ENCODE data around the gene SFMBT2. TPM values are rescaled to one million over a fixed set of nuclear protein-coding genes. Genes with fewer than 3 reads are reported as not detected.

The SFMBT2 gene
- total RNA-seq, 1 experiment from 2014 or later, result 0.02 TPM

GRCh38 chr10:7318836-7319235, 92.0 kb downstream of the SFMBT2 start:
- ChIA-PET RAD21 (ENCODE audit: low non-redundant PET in 1 of 2, low total read pairs in 2 of 2, uncharacterized antibody in 2 of 2, unreplicated experiment in 2 of 2) (no interaction called here), POLR2A (no interaction called here), CTCF (no interaction called here)
- ATAC-seq (no peak), DNase-seq (ENCODE audit: low read depth, low spot score) (no peak)
- H3K9ac ChIP-seq (ENCODE audit: low read length), result no peak overlapping the region
- BruUV-seq (replicated peaks), result no TSS peak
- H3K4me3 ChIP-seq (replicated peaks in 1 of 2; ENCODE audit: low read depth in 1 of 2, low read length in 2 of 2), result no peak overlapping the region
- no peak overlapping the region for H3K27ac ChIP-seq (ENCODE audit: low read depth, low read length)
- TF ChIP-seq ZNF274 (IDR thresholded peaks at IDR 0.05; ENCODE audit: low read depth, low read length) (no peak), EGR1 (IDR thresholded peaks at IDR 0.05; ENCODE audit: low read depth) (no peak), POLR2AphosphoS5 (IDR thresholded peaks at IDR 0.05; ENCODE audit: low read depth, low read length) (no peak), REST (IDR thresholded peaks at IDR 0.05; ENCODE audit: low read depth) (no peak), SRF (IDR thresholded peaks at IDR 0.05; ENCODE audit: low read depth) (no peak), EZH2phosphoT487 (IDR thresholded peaks at IDR 0.05; ENCODE audit: borderline replicate concordance) (no peak), FOSL1 (IDR thresholded peaks at IDR 0.05; ENCODE audit: low read depth) (no peak), ATF3 (IDR thresholded peaks at IDR 0.05) (no peak), ZBTB33 (IDR thresholded peaks at IDR 0.05; ENCODE audit: extremely low read depth, insufficient replicate concordance, low read length) (no peak), SP1 (IDR thresholded peaks at IDR 0.05; ENCODE audit: low read depth) (no peak), YY1 (IDR thresholded peaks at IDR 0.05; ENCODE audit: extremely low read depth, insufficient replicate concordance, low read depth, low read length) (no peak)
- intact Hi-C loops (cut with micrococcal nuclease), result no loop called here
- no peaks in the 10 kb centered on the region for H3K36me3 ChIP-seq (ENCODE audit: control insufficient read depth in 1 of 2, insufficient read depth in 2 of 2, low read length in 2 of 2)
- peaks cover 0 to 2% of the 10 kb centered on the region in 2 experiments; a peak in 1 of 4 replicates for H3K9me3 ChIP-seq (ENCODE audit: control insufficient read depth in 1 of 2, insufficient read depth in 1 of 2, low read depth in 1 of 2, low read length in 2 of 2)
- H3K27me3 ChIP-seq (ENCODE audit: insufficient read depth, low read length), result no peaks in the 10 kb centered on the region
- no peaks in the 10 kb centered on the region for H4K20me1 ChIP-seq (ENCODE audit: insufficient read depth)
- no peaks in the 10 kb centered on the region for H3K79me2 ChIP-seq (ENCODE audit: insufficient read depth, low read length)
- no peak overlapping the region for H2AFZ ChIP-seq (ENCODE audit: low read depth, low read length, poor library complexity, severe bottlenecking)
- no peaks in the 10 kb centered on the region for H3K9me2 ChIP-seq (ENCODE audit: insufficient read depth)
- H3K4me2 ChIP-seq (ENCODE audit: low read length), result no peak overlapping the region
- no peaks in the 10 kb centered on the region for H3K4me1 ChIP-seq (ENCODE audit: control insufficient read depth in 1 of 2, insufficient read depth in 2 of 2, low read length in 2 of 2)

All from HCT116 (cell line).